Measurements from ENCODE around the gene PELI2.

DNA sequence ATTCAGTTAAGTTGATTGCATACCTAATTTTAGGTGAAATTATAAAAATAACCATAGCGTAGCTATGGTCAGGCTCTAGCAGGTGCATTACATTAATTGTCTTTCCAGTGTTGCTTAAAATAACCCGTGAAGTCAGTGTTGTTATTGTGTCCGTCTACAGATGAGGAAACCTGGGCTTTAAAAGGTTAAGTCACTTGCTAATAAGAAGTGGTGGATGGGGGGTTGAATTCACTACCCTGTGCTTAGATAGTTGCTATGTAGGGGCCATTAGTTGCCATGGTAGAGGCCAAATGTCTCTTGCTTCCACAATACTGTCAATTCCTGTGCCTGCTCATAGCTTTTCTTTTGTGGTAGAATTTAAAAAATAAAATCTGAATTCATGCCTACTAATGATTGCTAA, 174.8 kb downstream of the PELI2 start:
- TF ChIP-seq, protein P1, sequence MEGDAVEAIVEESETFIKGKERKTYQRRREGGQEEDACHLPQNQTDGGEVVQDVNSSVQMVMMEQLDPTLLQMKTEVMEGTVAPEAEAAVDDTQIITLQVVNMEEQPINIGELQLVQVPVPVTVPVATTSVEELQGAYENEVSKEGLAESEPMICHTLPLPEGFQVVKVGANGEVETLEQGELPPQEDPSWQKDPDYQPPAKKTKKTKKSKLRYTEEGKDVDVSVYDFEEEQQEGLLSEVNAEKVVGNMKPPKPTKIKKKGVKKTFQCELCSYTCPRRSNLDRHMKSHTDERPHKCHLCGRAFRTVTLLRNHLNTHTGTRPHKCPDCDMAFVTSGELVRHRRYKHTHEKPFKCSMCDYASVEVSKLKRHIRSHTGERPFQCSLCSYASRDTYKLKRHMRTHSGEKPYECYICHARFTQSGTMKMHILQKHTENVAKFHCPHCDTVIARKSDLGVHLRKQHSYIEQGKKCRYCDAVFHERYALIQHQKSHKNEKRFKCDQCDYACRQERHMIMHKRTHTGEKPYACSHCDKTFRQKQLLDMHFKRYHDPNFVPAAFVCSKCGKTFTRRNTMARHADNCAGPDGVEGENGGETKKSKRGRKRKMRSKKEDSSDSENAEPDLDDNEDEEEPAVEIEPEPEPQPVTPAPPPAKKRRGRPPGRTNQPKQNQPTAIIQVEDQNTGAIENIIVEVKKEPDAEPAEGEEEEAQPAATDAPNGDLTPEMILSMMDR (IDR thresholded peaks at IDR 0.05): no peak
- TF ChIP-seq EZH2 (IDR thresholded peaks at IDR 0.05): no peak
- TF ChIP-seq EZH2phosphoT487 (IDR thresholded peaks at IDR 0.05): no peak

Measured in neural progenitor cell (in vitro differentiated cells).